Measurements from ENCODE around the gene FER.
"Not testable (repeated sequence)": the region's sequence is repeated elsewhere in the genome, so short reads cannot be mapped to it uniquely, and the experiment has no call there.

FER gene

GRCh38 chr5:108788142-108788541 lies 40.4 kb downstream of the FER start:
- no peak for TF ChIP-seq SPI1 (IDR thresholded peaks at IDR 0.05; ENCODE audit: borderline replicate concordance, low read depth)
- TF ChIP-seq POLR2AphosphoS5 (IDR thresholded peaks at IDR 0.05; ENCODE audit: low read depth), result no peak
- TF ChIP-seq, protein P1, sequence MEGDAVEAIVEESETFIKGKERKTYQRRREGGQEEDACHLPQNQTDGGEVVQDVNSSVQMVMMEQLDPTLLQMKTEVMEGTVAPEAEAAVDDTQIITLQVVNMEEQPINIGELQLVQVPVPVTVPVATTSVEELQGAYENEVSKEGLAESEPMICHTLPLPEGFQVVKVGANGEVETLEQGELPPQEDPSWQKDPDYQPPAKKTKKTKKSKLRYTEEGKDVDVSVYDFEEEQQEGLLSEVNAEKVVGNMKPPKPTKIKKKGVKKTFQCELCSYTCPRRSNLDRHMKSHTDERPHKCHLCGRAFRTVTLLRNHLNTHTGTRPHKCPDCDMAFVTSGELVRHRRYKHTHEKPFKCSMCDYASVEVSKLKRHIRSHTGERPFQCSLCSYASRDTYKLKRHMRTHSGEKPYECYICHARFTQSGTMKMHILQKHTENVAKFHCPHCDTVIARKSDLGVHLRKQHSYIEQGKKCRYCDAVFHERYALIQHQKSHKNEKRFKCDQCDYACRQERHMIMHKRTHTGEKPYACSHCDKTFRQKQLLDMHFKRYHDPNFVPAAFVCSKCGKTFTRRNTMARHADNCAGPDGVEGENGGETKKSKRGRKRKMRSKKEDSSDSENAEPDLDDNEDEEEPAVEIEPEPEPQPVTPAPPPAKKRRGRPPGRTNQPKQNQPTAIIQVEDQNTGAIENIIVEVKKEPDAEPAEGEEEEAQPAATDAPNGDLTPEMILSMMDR (IDR thresholded peaks at IDR 0.05; ENCODE audit: insufficient read depth, low read length), result no peak
- TF ChIP-seq GABPA (IDR thresholded peaks at IDR 0.05; ENCODE audit: low read depth), result no peak
- TF ChIP-seq REST (IDR thresholded peaks at IDR 0.05; ENCODE audit: insufficient replicate concordance, low read depth), result no peak
- Histone ChIP-seq H3K27me3 (ENCODE audit: insufficient read depth, poor library complexity, severe bottlenecking) (no peaks in the 10 kb centered on the region), H3K27ac (replicated peaks) (no peak overlapping the region), H3K4me3 (replicated peaks; ENCODE audit: insufficient read depth, low read length) (no peak overlapping the region)
- DNase-seq (ENCODE audit: low read depth in 1 of 2, low spot score in 1 of 2), result no peak

DNA sequence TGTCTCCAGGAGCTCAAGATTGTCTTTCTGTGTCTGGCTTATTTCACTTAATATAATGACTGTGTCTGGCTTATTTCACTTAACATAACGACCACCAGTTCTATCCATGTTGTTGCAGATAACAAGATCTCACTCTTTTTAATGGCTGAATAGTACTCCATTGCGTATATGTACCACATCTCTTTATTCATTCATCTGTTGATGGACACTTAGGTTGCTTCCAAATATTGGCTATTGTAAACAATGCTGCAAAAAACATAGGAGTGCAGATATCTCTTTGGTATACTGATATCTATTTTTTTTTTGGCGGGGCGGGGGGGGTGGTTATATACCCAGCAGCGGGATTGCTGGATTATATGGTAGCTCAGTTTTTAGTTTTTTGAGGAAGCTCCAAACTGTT lies 45.5 kb downstream of the FER start:
- H3K4me3 ChIP-seq (replicated peaks; ENCODE audit: insufficient read depth, low read length), result no peak overlapping the region
- no peaks in the 10 kb centered on the region for H3K27me3 ChIP-seq (ENCODE audit: insufficient read depth, poor library complexity, severe bottlenecking)
- no peak for DNase-seq (ENCODE audit: low read depth in 1 of 2, low spot score in 1 of 2)
- H3K27ac ChIP-seq (replicated peaks), result no peak overlapping the region
- TF ChIP-seq REST (IDR thresholded peaks at IDR 0.05; ENCODE audit: insufficient replicate concordance, low read depth) (no peak), SPI1 (IDR thresholded peaks at IDR 0.05; ENCODE audit: borderline replicate concordance, low read depth) (no peak), POLR2AphosphoS5 (IDR thresholded peaks at IDR 0.05; ENCODE audit: low read depth) (no peak), GABPA (IDR thresholded peaks at IDR 0.05; ENCODE audit: low read depth) (no peak)
- TF ChIP-seq, protein P1 (IDR thresholded peaks at IDR 0.05; ENCODE audit: insufficient read depth, low read length), result no peak

GRCh38 chr5:108794349-108794748 lies 46.7 kb downstream of the FER start:
- not testable (repeated sequence) for DNase-seq (ENCODE audit: low read depth in 1 of 2, low spot score in 1 of 2); H3K27ac ChIP-seq (replicated peaks); H3K27me3 ChIP-seq (ENCODE audit: insufficient read depth, poor library complexity, severe bottlenecking); H3K4me3 ChIP-seq (replicated peaks; ENCODE audit: insufficient read depth, low read length)

GRCh38 chr5:108797396-108797795 lies 49.7 kb downstream of the FER start:
- Histone ChIP-seq H3K4me3 (replicated peaks; ENCODE audit: insufficient read depth, low read length) (no peak overlapping the region), H3K27ac (replicated peaks) (no peak overlapping the region)

More at GRCh38 chr5:108797396-108797795, 49.7 kb downstream of the FER start:
- no peaks in the 10 kb centered on the region for H3K27me3 ChIP-seq (ENCODE audit: insufficient read depth, poor library complexity, severe bottlenecking)
- no peak for TF ChIP-seq REST (IDR thresholded peaks at IDR 0.05; ENCODE audit: insufficient replicate concordance, low read depth)
- no peak for TF ChIP-seq GABPA (IDR thresholded peaks at IDR 0.05; ENCODE audit: low read depth)
- TF ChIP-seq, protein P1 (IDR thresholded peaks at IDR 0.05; ENCODE audit: insufficient read depth, low read length), result no peak
- DNase-seq (ENCODE audit: low read depth in 1 of 2, low spot score in 1 of 2), result no peak

All from HL-60 (cell line).